ENCODE results near the gene PBX1. TPM values are rescaled to one million over a fixed set of nuclear protein-coding genes. Genes with fewer than 3 reads are reported as not detected.
A peak's percentile ranks its signal among the peaks of the same experiment; 100 is the strongest.

PBX1 gene
- total and polyA plus RNA-seq, 4 donors: 7.8 to 112 (median 33.5) TPM

DNA sequence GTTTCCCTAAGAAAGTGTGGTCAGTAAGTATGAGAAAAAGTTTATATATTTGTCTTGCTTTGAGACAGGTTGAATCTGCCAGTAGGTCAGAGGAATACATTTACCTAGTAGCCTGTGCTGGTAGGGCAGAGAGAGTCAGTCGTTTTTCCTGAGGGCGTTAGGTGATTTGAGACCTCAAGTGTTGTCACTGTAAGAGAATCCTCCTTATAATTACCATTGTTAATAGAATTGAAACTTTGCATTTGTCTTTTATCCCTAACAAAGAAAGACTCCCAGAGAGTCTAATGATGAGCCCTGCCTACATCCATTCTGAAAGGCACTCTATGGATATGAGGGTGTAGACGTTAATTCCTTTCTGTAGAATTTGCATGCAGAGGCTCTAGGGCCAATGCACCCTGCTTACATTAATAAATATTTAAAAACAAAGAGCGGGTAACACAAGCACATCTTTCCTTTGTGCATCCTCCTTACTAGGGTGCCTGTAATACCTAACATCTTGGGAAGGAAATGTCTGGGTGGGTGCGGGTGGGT, 16.4 kb downstream of the PBX1 start:
- no peak overlapping the region for H3K9ac ChIP-seq (ENCODE audit: insufficient read depth in 1 of 2, low read length in 2 of 2)
- DNase-seq: no peak
- H3K27ac ChIP-seq (ENCODE audit: low read depth in 1 of 2, low read length in 1 of 2): no peak overlapping the region
- peaks cover 6 to 36% (median 16%) of the 10 kb centered on the region in 5 donors for H3K4me1 ChIP-seq (ENCODE audit: control insufficient read depth in 5 of 5, insufficient read depth in 5 of 5, low read length in 5 of 5)
- no peaks in the 10 kb centered on the region for H3K27me3 ChIP-seq (ENCODE audit: control insufficient read depth in 3 of 3, insufficient read depth in 3 of 3, low read length in 2 of 3)
- peaks cover 0 to 13% (median 5%) of the 10 kb centered on the region in 4 donors for H3K36me3 ChIP-seq (ENCODE audit: control insufficient read depth in 4 of 4, insufficient read depth in 4 of 4, low read length in 4 of 4)
- ATAC-seq (ENCODE audit: insufficient read depth, low FRiP score): no peak
- TF ChIP-seq, protein P1, sequence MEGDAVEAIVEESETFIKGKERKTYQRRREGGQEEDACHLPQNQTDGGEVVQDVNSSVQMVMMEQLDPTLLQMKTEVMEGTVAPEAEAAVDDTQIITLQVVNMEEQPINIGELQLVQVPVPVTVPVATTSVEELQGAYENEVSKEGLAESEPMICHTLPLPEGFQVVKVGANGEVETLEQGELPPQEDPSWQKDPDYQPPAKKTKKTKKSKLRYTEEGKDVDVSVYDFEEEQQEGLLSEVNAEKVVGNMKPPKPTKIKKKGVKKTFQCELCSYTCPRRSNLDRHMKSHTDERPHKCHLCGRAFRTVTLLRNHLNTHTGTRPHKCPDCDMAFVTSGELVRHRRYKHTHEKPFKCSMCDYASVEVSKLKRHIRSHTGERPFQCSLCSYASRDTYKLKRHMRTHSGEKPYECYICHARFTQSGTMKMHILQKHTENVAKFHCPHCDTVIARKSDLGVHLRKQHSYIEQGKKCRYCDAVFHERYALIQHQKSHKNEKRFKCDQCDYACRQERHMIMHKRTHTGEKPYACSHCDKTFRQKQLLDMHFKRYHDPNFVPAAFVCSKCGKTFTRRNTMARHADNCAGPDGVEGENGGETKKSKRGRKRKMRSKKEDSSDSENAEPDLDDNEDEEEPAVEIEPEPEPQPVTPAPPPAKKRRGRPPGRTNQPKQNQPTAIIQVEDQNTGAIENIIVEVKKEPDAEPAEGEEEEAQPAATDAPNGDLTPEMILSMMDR (IDR thresholded peaks at IDR 0.05; ENCODE audit: control extremely low read depth, extremely low read depth): no peak
- no peak overlapping the region for H3K4me3 ChIP-seq
- whole genome bisulfite sequencing, 2 donors: 85 to 92% methylated on average over 5 of the region's 5 CpGs
- no peaks in the 10 kb centered on the region for H3K9me3 ChIP-seq (ENCODE audit: control insufficient read depth in 4 of 4, insufficient read depth in 3 of 4, low read length in 3 of 4)

DNA sequence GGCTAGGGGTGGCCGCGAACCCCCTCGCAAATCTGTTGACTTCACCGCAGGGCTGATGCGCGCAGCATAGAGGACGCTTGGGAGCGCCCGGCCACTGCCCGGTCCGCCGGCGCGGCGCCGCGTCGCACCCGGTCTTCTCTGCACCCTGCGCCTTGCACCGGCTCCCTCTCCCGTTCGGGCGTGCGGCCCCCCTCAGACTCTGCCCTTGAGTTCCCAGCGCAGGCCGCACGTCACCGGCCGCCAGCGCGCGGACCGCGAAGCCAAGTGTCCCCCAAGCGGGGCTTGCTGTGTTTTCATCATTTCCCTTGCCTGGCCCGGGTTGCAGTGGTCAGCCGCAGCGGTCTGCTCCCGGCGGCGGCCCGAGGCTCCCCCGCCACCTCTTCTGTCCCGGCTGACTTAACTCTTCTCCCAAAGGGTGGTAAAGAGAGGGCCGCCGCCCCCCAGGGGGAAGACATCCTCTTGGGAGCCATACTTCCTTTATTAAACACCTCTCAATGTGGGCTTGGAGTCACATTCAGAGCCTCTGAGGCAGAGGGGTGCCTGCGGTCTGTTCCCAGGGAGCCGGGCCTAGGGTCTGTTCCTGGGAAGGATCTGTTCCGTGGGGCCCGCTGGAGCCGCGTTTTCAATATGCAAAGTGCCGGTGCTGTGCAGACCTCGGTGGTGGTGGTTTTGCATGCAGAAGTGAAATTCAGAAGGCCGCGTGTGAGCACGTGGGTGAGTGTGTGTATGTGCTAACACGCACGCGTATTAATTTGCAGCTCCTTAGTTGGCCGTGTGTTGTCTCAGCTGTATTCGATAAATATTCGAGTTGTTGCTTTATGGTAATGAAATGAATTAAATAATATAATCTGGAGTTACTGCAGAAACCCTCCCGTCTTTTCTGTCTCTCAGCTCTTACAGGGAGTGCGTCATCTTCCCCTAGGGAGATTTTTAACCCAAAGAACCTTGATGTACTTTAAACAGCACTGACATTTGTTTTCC, 17.6 kb downstream of the PBX1 start:
- Histone ChIP-seq H3K9ac (ENCODE audit: insufficient read depth in 1 of 2, low read length in 2 of 2) (no peak overlapping the region), H3K36me3 (ENCODE audit: control insufficient read depth in 4 of 4, insufficient read depth in 4 of 4, low read length in 4 of 4) (peaks cover 0 to 6% (median 2%) of the 10 kb centered on the region in 4 donors), H3K9me3 (ENCODE audit: control insufficient read depth in 4 of 4, insufficient read depth in 3 of 4, low read length in 3 of 4) (no peaks in the 10 kb centered on the region), H3K4me1 (ENCODE audit: control insufficient read depth in 5 of 5, insufficient read depth in 5 of 5, low read length in 5 of 5) (peaks cover 6 to 36% (median 16%) of the 10 kb centered on the region in 5 donors), H3K27ac (ENCODE audit: low read depth in 1 of 2, low read length in 1 of 2) (peak overlapping the region; percentile 36 to 44), H3K27me3 (ENCODE audit: control insufficient read depth in 3 of 3, insufficient read depth in 3 of 3, low read length in 2 of 3) (no peaks in the 10 kb centered on the region), H3K4me3 (no peak overlapping the region)
- ATAC-seq (ENCODE audit: insufficient read depth, low FRiP score): peak; percentile 36
- WGBS, 2 donors: 72 to 82% methylated on average over 66 of the region's 66 CpGs
- TF ChIP-seq, protein P1 (IDR thresholded peaks at IDR 0.05; ENCODE audit: control extremely low read depth, extremely low read depth): no peak
- peak; percentile 67 to 77 (median 73) for DNase-seq

- Histone ChIP-seq H3K4me3 (no peak overlapping the region), H3K4me1 (ENCODE audit: control insufficient read depth in 5 of 5, insufficient read depth in 5 of 5, low read length in 5 of 5) (peaks cover 4 to 36% (median 16%) of the 10 kb centered on the region in 5 donors), H3K27ac (ENCODE audit: low read depth in 1 of 2, low read length in 1 of 2) (peak overlapping the region in 1 of 2 donors; percentile 14), H3K9ac (ENCODE audit: insufficient read depth in 1 of 2, low read length in 2 of 2) (peak overlapping the region in 1 of 2 donors; percentile 23), H3K36me3 (ENCODE audit: control insufficient read depth in 4 of 4, insufficient read depth in 4 of 4, low read length in 4 of 4) (peaks cover 0 to 6% (median 2%) of the 10 kb centered on the region in 4 donors), H3K9me3 (ENCODE audit: control insufficient read depth in 4 of 4, insufficient read depth in 3 of 4, low read length in 3 of 4) (no peaks in the 10 kb centered on the region), H3K27me3 (ENCODE audit: control insufficient read depth in 3 of 3, insufficient read depth in 3 of 3, low read length in 2 of 3) (no peaks in the 10 kb centered on the region)
- WGBS, 2 donors: 70 to 72% methylated on average over 3 of the region's 3 CpGs
- TF ChIP-seq, protein P1 (IDR thresholded peaks at IDR 0.05; ENCODE audit: control extremely low read depth, extremely low read depth): no peak
- ATAC-seq (ENCODE audit: insufficient read depth, low FRiP score) (no peak), DNase-seq (peak in 2 of 3 donors; percentile 39 to 68)
Observed at GRCh38 chr1:164577291-164577690, 18.3 kb downstream of the PBX1 start.

All from lung (tissue), 12 donors.